HG03520 (cell line): Measurements from ENCODE around the gene SH3D21.
A peak's percentile ranks its signal among the peaks of the same experiment; 100 is the strongest.

Experiments
- ATAC-seq: cut with Tn5 transposase; IDR thresholded peaks from one replicate; pipeline ENCODE4 v1.9.1; 2021; ENCODE audit warnings: mild to moderate bottlenecking, moderate library complexity; ENCODE audit not compliant: unreplicated experiment

Gene SH3D21

DNA sequence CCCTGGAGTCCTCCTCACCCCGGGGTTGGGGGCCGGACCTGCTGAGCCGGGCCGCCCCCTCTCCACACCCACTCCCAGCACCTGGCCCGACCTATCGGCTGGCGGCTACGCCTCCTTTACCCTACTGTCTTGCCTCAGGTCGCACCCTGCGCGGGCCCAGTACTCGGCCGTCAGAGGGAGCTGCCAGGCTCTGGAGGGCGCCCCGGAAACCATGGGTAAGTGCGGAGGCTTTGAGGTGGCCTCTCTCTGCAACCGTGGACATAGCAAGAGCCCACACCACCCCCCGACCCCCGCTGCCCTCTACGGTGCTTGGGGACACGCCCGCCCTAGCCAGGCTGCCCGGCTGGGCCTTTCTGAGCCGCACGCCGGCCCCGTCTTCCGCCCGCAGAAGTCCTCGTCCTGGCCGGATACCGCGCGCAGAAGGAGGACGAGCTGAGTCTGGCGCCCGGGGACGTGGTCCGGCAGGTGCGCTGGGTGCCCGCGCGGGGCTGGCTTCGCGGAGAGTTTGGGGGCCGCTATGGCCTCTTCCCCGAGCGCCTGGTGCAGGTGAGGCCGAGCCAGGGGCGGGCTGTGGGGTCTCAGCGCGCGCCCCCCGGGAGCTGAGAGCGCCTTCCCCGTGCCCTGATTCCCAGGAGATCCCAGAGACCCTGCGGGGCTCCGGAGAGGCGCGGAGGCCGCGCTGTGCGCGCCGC, at the start of gene SH3D21:
TSS of gene SH3D21 (plus strand) at position 159 of the 692 bp plus-strand sequence. CDS start at position 212, 53 bp downstream.
- peak; percentile 15 for ATAC-seq

DNA sequence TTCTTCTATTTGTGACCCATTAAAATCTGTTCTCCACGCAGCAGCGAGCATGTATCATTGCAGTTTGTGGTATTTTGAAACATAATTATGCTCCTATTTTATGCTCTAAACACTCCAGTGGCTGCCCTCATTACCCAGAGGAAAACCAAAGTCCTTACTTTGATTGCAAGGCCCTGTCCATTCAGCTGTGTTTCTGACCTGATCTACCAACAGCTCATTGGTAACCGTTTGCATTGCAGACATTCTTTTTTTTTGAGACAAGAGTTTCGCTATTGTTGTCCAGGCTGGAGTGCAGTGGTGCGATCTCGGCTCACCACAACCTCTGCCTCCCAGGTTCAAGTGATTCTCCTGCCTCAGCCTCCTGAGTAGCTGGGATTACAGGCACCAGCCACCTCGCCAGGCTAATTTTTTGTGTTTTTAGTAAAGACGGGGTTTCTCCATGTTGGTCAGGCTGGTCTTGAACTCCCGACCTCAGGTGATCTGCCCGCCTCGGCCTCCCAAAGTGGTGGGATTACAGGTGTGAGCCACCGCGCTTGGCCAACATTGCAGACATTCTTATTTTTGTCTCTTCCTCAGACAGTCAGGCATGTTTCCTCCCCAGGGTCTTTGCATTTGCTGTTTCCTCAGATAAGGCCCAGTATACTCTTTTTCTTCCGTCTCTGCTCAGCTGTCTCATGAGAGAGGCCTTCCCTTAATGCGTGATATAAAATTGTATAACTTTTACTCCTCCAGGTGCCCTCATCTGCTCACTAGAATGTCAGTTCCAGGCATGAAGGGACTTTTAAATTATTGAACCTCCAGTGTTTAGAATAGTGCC, 49.4 kb upstream of the SH3D21 start:
- ATAC-seq, result no peak

DNA sequence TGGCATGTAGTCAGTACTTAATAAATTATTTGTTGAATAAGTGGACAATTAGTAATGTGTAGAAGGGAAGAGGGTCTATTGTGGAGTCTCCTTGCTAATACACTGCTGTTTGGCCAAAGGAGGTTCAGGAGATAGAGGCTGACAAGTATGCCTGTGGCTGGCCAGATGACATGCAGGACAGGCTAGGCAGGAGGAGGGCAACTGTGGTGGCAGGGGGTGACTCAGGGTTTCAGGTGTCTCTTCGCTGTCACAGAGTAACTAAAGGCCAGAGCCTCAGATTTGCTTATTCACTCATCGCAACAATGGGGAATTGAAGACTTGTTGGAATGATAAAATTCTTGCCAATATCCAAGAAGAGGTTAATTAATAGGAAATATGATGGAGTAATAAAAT, 48.8 kb upstream of the SH3D21 start:
- no peak for ATAC-seq

DNA sequence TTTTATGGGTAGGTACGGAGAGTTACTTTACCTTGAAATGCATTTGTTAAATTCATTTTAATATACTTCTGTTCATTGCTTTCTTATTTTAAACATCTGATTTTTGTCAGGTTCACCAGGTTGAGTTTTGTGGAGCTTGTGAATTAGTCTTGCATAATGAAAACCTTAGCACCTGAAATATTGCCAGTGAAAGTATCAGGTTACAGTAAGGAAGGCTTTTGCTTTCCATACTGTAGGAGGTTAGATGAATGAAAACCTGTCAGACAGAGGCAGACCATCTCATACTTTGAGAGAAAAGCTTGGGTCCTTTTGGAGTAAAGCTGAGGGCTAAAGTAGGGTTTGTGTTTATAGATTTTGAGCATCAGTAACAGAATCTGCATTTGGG, 47.2 kb upstream of the SH3D21 start:
- no peak for ATAC-seq

DNA sequence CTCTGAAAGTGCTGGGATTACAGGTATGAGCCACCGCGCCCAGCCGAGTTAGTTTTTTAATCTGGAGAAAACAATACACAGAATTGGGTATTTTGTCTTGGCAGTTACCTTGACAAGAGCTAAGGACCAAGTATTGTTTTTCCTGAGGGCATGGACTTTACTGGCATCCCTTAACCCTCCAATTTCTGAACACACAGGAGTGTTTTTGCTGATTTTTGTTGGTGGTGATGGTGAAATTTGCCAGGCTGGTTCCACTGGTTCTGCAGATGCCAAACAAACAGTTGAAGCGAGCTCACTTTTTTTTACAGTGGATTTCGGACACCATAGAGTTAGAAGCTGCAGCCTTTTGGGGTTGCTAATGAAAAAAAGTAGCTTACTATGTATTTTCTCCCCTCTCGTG, 37.2 kb upstream of the SH3D21 start:
- ATAC-seq, result no peak

DNA sequence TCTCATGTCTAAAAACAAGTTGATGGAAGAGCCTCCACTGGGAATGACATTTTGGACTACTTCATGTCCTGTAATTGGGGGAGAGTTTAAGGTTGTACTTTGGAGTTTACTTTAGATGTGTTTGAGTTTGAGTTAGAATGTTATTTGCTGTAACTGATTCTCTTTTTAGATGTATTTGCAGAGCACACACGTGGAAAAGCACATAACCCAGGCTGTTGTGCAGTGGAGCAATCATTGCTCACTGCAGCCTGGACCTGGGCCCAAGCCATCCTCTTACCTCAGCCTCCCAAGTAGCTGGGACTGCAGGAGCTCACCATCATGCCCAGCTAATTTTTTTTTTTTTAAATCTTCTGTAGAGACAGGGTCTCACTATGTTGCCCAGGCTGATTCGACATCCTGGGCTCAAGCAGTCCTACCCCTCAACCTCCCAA, 36.7 kb upstream of the SH3D21 start:
- no peak for ATAC-seq

DNA sequence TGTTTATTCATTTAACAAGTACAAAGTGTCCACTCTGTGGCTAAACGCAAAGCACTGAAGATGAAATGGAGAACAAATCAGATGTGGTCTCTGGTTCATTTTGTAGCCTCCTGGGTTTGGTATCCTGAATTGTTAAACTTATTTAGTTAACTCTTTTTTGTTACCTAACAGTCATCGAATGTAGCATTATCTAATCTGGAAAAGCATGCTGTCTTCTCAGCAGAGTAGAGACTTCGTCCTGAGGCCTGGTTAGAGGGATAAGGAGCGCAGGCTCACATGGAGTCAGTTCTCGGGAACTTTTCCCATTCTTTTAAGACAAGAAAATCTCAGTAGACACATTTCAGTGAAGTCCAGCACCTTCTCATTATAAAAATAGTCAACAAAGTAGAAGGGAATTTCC, 33.1 kb upstream of the SH3D21 start:
- no peak for ATAC-seq

DNA sequence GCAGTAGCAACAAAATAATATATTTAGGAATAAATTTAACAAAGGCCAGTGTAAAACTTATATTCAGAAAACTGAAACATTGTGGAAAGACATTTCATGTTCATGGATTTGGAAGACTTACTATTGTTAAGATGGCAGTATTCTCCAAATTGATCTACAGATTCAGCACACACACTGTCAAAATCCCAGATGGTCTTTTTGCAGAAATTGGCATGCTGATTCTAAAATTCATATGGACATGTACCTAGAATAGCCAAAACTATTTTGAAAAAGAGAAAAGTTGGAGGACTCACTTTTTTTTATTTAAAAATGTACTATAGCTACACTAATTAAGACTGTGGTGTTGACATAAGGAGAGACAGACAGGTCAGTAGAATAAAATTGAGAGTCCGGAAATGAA, 32.0 kb upstream of the SH3D21 start:
- no peak for ATAC-seq

DNA sequence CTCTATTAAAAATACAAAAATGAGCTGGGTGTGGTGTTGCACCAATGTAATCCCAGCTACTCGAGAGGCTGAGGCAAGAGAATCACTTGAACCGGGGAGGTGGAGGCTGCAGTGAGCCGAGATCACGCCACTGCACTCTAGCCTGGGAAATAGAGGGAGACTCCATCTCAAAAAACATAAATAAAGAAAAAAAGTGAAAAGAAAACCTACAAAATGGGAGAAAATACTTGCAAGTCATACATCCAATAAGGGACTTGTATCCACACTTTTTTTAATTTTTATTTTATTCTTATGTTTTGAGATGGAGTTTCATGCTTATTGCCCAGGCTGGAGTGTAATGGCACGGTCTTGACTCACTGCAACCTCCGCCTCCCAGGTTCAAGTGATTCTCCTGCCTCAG, 29.5 kb upstream of the SH3D21 start:
- no peak for ATAC-seq

DNA sequence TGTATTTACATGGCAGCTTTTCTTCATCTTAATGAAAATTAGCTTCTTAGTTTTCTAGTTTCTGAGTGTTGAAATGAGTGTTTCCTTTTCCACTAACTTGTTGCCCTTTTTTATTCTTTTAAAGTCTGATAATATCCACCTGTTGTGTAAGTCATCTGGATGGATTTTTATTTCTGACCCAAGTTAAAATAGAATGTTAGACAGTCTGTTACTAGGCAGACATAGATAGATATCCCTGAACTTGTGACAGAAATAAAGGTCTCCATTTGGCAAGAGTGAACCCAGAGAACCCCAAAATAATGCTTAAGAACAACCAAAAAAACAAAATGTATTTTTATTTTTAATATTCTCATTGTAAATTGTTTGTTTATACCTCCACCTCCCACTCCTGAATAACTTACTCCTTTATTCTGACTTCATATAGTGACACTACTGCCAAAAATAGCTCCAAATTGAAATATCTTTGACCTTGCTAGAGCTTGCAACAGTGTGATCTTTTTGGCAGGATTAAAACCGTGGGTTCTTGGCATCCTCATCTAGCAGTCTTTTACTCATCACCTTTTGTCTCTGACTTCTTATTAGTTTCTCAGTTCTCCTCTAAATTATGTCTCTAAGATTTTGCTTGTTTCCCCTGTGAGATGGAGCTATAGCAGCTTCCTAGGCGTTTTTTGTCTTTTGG, 26.9 kb upstream of the SH3D21 start:
- ATAC-seq, result no peak

DNA sequence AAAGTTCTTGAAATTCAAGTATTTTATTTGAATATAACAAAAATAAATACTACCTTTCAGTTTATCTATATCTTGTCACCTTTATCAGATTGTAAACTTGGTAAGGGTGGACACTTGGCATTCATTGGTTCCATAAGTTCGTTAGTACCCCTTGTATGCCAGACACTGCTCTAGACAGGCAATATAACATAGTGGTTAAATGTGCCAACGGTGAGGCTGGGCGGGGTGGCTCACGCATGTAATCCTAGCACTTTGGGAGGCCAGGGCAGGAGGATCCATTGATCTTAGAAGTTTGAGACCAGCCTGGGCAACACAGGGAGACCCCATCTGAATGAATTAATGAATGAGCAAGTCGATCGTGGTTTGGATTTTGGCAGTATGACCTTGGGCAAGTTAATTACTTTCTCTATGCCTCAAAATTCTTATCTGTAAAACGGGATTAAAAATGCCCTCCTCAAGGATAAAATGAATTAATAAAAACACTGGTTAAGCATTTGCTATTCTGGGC, 26.3 kb upstream of the SH3D21 start:
- no peak for ATAC-seq

DNA sequence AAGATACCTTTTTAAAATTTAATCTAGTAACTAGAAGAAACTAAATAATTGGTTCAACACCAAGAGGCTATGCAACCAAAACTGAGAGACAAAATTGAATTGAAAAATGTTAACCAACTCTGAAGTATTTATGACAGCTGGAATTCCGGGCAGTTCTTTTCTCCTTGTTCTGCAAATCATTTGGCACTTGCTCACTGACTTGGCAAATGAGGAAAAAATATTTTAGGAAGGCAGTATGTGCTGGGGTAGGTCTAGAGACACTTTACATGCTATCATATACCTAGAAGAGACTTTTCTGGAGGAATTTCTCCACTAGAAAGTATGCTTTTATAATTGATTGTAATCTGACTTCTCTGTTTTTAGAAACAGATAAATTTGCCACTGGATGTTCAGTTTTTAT, 22.1 kb upstream of the SH3D21 start:
- no peak for ATAC-seq

DNA sequence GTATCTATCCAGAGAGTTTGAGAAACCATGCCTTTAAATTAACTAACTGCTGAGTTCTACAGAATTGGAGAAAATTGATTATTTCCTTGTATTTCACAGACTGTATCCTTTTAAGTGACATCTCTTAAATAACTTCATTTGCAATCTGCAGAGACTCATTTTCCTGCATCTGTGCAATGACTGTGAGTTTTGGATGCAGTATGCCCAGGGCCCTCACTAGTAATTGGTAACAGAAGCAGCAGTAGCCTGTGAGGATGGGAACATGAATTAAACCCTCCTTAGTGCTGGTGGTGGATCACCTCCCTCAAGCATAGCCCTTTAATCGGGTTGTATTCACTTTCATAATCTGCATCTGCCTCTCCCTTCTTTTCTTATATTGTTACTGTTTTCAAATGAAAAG, 21.7 kb upstream of the SH3D21 start:
- ATAC-seq, result no peak

DNA sequence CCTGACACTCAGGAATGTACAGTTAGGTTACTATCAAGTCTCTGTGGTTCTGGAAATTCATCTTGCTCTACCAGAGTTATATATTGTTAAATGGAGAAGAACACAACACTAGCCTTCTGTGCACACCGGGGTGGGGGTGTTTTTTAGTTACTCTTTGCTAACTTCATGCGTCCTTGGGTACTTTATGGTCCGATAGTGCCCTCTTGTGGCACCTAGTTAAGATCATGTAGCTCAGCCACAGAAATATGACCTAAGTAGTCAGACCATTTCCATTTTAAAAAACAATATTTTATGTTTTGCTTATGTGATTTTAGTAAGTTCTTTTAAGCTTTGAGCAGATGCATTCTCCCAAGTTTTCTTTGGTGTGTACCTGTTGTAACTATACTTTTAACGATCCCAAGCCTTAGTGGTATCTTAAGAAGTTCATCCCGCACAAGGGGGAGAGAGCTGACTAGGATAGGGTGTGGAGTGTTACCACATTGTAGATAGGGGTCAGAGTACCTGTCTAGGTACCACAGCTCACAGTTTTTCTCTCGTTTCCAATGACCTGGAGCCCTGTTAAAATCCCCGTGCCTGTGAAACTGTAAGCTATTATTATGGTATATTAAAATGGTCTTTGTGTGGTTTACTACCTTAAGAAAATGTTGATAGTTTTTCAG, 20.6 kb upstream of the SH3D21 start:
- no peak for ATAC-seq

DNA sequence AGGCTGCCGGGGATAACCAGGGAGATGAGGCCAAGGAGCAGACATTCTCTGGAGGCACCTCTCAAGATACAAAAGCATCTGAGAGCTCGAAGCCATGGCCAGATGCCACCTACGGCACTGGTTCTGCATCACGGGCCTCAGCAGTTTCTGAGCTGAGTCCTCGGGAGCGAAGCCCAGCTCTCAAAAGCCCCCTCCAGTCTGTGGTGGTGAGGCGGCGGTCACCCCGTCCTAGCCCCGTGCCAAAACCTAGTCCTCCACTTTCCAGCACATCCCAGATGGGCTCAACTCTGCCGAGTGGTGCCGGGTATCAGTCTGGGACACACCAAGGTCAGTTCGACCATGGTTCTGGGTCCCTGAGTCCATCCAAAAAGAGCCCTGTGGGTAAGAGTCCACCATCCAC, 19.4 kb upstream of the SH3D21 start:
- ATAC-seq, result no peak

DNA sequence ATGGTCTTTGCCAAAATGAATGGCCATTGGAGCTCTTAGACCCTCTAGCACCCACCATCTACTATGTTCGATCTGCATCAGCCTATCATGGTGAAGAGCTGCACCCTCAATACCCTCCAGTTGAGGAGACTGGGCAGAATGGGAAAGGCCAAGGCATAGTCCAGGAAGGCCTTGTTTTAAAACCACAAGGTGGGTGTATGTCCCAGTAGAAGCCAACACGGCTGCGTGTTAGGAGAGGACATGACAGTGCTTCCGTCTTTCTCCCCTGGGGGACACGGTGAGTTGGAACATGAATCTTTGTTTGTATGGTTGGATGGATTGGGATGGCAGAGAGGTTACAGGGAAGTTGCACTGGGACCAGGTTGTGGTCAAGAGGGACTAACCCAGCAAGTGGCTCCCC, 18.6 kb upstream of the SH3D21 start:
- no peak for ATAC-seq

DNA sequence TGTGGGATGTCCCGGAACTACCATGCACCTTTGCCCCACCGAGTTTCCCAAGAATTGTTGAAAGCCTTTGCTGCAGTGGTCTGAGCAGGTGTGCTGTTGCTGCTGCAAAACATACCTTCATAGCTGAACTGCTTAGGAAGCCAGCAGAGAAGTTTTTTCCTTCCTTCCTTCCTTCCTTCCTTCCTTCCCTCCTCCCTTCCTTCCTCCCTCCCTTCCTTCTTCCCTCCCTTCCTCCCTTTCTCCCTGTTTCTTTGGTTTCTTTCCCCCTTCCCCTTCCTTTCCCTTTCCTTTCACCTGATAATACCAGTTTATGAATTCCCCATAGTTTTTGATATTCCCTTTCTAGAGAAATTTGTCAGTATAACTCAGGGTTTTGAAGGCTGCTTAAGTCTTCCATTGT, 10.8 kb upstream of the SH3D21 start:
- ATAC-seq, result no peak

DNA sequence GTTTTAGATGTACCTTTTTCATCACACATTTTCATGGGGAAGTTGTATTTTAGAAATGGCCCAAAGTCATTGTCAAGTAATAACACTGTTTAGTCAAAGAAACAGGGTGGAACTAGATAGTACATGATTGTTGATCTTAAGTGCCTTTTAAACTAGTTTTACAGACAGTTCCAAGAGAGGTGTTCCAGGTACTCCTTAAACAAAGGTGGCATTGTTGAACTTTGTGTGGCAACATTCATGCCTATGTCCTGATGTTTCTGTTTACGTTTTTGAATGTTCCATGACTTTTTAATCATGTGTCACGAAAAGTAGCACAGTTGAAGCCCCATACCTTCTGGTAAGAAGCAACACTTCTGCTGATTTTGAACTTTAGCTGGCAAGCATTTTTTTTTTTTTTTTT, 9.1 kb upstream of the SH3D21 start:
- ATAC-seq, result no peak

DNA sequence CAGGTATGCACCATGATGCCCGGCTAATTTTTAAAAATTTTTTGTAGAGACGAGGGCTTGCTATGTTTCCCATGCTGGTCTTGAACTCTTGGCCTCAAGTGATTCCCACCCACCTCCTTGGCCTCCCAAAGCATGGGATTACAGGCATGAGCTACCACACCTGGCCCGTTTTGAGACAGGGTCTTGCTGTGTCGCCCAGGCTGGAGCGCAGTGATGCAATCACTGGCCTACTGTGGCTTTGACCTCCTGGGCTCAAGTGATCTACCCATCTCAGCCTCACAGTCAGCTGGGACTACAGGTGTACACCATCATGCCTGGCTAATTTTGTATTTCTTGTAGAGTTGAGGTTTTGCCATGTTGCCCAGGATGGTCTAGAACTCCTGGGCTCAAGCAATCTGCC, 7.5 kb upstream of the SH3D21 start:
- no peak for ATAC-seq

DNA sequence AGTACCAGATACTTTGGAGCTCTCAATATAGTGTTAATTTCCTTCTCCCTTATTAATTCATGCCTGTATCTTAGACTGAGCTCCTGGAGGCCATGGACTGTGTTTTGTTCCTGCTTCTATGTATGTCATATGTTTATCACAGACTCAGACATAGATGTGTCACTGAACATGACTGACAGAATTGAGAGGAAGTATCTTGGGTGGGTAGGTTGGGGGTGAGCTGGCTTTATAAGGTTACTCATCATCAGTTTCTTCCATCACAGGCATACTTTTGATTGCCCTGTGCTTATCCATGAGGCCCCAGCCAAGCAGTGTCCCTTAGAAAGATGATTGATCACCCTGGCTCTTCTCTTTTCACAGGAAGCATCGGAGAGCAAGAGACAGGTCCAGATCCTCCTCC, 5.6 kb upstream of the SH3D21 start:
- ATAC-seq, result no peak

DNA sequence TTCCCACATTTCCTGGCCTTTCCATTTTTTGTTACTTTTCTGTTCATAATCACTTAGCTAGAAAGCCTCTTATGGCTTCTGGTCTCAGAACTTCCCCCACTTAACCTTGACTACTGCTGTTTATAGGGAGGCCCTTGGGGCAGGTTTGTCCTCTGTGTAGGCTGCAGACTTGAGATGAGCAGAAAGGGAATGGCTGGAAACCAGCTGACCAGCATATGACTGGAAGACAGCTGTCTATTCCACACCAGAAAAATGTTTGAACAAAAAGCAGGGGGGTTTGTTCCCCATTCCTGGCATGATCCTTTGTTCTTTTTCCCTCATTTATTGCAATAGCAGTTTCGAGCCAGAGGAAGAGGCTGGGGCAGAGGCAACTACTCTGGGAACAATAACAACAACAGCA, 4.9 kb upstream of the SH3D21 start:
- no peak for ATAC-seq
